ENCODE results near the gene ELAVL4. TPM values are rescaled to one million over a fixed set of nuclear protein-coding genes. Genes with fewer than 3 reads are reported as not detected.

The ELAVL4 gene
- total RNA-seq, 4 donors from 2014 or later: not detected

GRCh38 chr1:50106095-50106761 lies 2.5 kb upstream of the ELAVL4 start:
- intact Hi-C loops (cut with DNase I): no loop called here

GRCh38 chr1:50109116-50109515 lies 396 bp downstream of the ELAVL4 start:
- no peaks in the 10 kb centered on the region for H3K36me3 ChIP-seq
- 74 to 77% methylated on average over 4 of the region's 4 CpGs for WGBS, 2 donors
- TF ChIP-seq POLR2A (IDR thresholded peaks at IDR 0.05): no peak
- TF ChIP-seq CTCF (IDR thresholded peaks at IDR 0.05): no peak
- H3K27ac ChIP-seq: no peak overlapping the region
- H3K4me3 ChIP-seq: no peak overlapping the region
- peaks cover 0 to 45% (median 3%) of the 10 kb centered on the region in 4 donors for H3K27me3 ChIP-seq
- peaks cover 0 to 5% (median 0%) of the 10 kb centered on the region in 3 donors for H3K4me1 ChIP-seq
- DNase-seq: no peak
- intact Hi-C loops (cut with DNase I): no loop called here
- no peaks in the 10 kb centered on the region for H3K9me3 ChIP-seq

More at GRCh38 chr1:50106095-50106761, 2.5 kb upstream of the ELAVL4 start:
- no peak for TF ChIP-seq CTCF (IDR thresholded peaks at IDR 0.05)
- no peak for TF ChIP-seq POLR2A (IDR thresholded peaks at IDR 0.05)
- Histone ChIP-seq H3K4me3 (no peak overlapping the region), H3K36me3 (no peaks in the 10 kb centered on the region), H3K9me3 (no peaks in the 10 kb centered on the region), H3K27me3 (peaks cover 0 to 35% (median 0%) of the 10 kb centered on the region in 4 donors), H3K4me1 (peaks cover 0 to 5% (median 0%) of the 10 kb centered on the region in 3 donors), H3K27ac (no peak overlapping the region)
- DNase-seq: no peak
- WGBS, 2 donors: 79 to 81% methylated on average over 11 to 12 of the region's 12 CpGs

- WGBS, 2 donors: 19 to 23% methylated on average over 8 of the region's 8 CpGs
- Histone ChIP-seq H3K36me3 (no peaks in the 10 kb centered on the region), H3K4me3 (no peak overlapping the region), H3K4me1 (peaks cover 0 to 5% (median 0%) of the 10 kb centered on the region in 3 donors), H3K27ac (no peak overlapping the region), H3K27me3 (peaks cover 0 to 50% (median 3%) of the 10 kb centered on the region in 4 donors), H3K9me3 (no peaks in the 10 kb centered on the region)
- no peak for DNase-seq
- no peak for TF ChIP-seq CTCF (IDR thresholded peaks at IDR 0.05)
- TF ChIP-seq POLR2A (IDR thresholded peaks at IDR 0.05): no peak
- intact Hi-C loops (cut with DNase I): no loop called here
Measured at GRCh38 chr1:50109647-50110075, 941 bp downstream of the ELAVL4 start.

- peaks cover 0 to 5% (median 0%) of the 10 kb centered on the region in 3 donors for H3K4me1 ChIP-seq
- H3K27ac ChIP-seq: no peak overlapping the region
- no peaks in the 10 kb centered on the region for H3K9me3 ChIP-seq
- intact Hi-C loops (cut with DNase I): no loop called here
- no peak overlapping the region for H3K4me3 ChIP-seq
- WGBS, 2 donors: 23 to 31% methylated on average over 5 to 9 of the region's 9 CpGs
- H3K27me3 ChIP-seq: peaks cover 0 to 50% (median 3%) of the 10 kb centered on the region in 4 donors
- H3K36me3 ChIP-seq: no peaks in the 10 kb centered on the region
- TF ChIP-seq CTCF (IDR thresholded peaks at IDR 0.05) (no peak), POLR2A (IDR thresholded peaks at IDR 0.05) (no peak)
- no peak for DNase-seq
Measured at GRCh38 chr1:50110151-50110550, 1.4 kb downstream of the ELAVL4 start.

- WGBS, 2 donors: 4 to 6% methylated on average over 7 of the region's 7 CpGs
- H3K9me3 ChIP-seq: no peaks in the 10 kb centered on the region
- no peak for TF ChIP-seq CTCF (IDR thresholded peaks at IDR 0.05)
- no peak for TF ChIP-seq POLR2A (IDR thresholded peaks at IDR 0.05)
- intact Hi-C loops (cut with DNase I): no loop called here
- H3K4me1 ChIP-seq: peaks cover 0 to 5% (median 0%) of the 10 kb centered on the region in 3 donors
- peaks cover 0 to 52% (median 3%) of the 10 kb centered on the region in 4 donors for H3K27me3 ChIP-seq
- no peak overlapping the region for H3K27ac ChIP-seq
- no peak for DNase-seq
- H3K4me3 ChIP-seq: no peak overlapping the region
- H3K36me3 ChIP-seq: no peaks in the 10 kb centered on the region
Measured at GRCh38 chr1:50110656-50111055, 1.9 kb downstream of the ELAVL4 start.
